ENCODE results near the gene CKM.

Gene CKM

GRCh38 chr19:45355910-45356309, 33.2 kb upstream of the CKM start:
- no peak overlapping the region for H3K9ac ChIP-seq (ENCODE audit: low read length)
- H3K36me3 ChIP-seq (ENCODE audit: control insufficient read depth, low read depth, low read length) = peaks cover 73% of the 10 kb centered on the region
- H3K4me1 ChIP-seq (ENCODE audit: control insufficient read depth, low read depth, low read length) = no peaks in the 10 kb centered on the region
- no peaks in the 10 kb centered on the region for H3K27me3 ChIP-seq (ENCODE audit: control insufficient read depth, insufficient read depth, low read length)
- no peaks in the 10 kb centered on the region for H3K9me3 ChIP-seq (ENCODE audit: control insufficient read depth, low read depth, low read length)
- H3K4me3 ChIP-seq (ENCODE audit: low read length) = no peak overlapping the region
- H3K27ac ChIP-seq (ENCODE audit: low read length) = no peak overlapping the region

GRCh38 chr19:45355402-45355801, 32.7 kb upstream of the CKM start:
- H3K27ac ChIP-seq (ENCODE audit: low read length) = no peak overlapping the region
- H3K4me1 ChIP-seq (ENCODE audit: control insufficient read depth, low read depth, low read length) = no peaks in the 10 kb centered on the region
- no peak overlapping the region for H3K9ac ChIP-seq (ENCODE audit: low read length)
- H3K36me3 ChIP-seq (ENCODE audit: control insufficient read depth, low read depth, low read length) = peaks cover 77% of the 10 kb centered on the region
- no peaks in the 10 kb centered on the region for H3K27me3 ChIP-seq (ENCODE audit: control insufficient read depth, insufficient read depth, low read length)
- H3K9me3 ChIP-seq (ENCODE audit: control insufficient read depth, low read depth, low read length) = no peaks in the 10 kb centered on the region
- no peak overlapping the region for H3K4me3 ChIP-seq (ENCODE audit: low read length)

GRCh38 chr19:45354241-45354842, 31.7 kb upstream of the CKM start:
- H3K36me3 ChIP-seq (ENCODE audit: control insufficient read depth, low read depth, low read length) = peaks cover 81% of the 10 kb centered on the region

GRCh38 chr19:45352914-45353796, 30.5 kb upstream of the CKM start:
- no peaks in the 10 kb centered on the region for H3K4me1 ChIP-seq (ENCODE audit: control insufficient read depth, low read depth, low read length)
- H3K27ac ChIP-seq (ENCODE audit: low read length) = no peak overlapping the region
- no peaks in the 10 kb centered on the region for H3K27me3 ChIP-seq (ENCODE audit: control insufficient read depth, insufficient read depth, low read length)
- H3K4me3 ChIP-seq (ENCODE audit: low read length) = no peak overlapping the region
- peaks cover 75% of the 10 kb centered on the region for H3K36me3 ChIP-seq (ENCODE audit: control insufficient read depth, low read depth, low read length)
- no peaks in the 10 kb centered on the region for H3K9me3 ChIP-seq (ENCODE audit: control insufficient read depth, low read depth, low read length)
- no peak overlapping the region for H3K9ac ChIP-seq (ENCODE audit: low read length)

More at GRCh38 chr19:45354241-45354842, 31.7 kb upstream of the CKM start:
- Histone ChIP-seq H3K9me3 (ENCODE audit: control insufficient read depth, low read depth, low read length) (no peaks in the 10 kb centered on the region), H3K4me1 (ENCODE audit: control insufficient read depth, low read depth, low read length) (no peaks in the 10 kb centered on the region), H3K4me3 (ENCODE audit: low read length) (no peak overlapping the region), H3K27ac (ENCODE audit: low read length) (no peak overlapping the region), H3K27me3 (ENCODE audit: control insufficient read depth, insufficient read depth, low read length) (no peaks in the 10 kb centered on the region), H3K9ac (ENCODE audit: low read length) (no peak overlapping the region)

- H3K27ac ChIP-seq (ENCODE audit: low read length) = no peak overlapping the region
- H3K36me3 ChIP-seq (ENCODE audit: control insufficient read depth, low read depth, low read length) = peaks cover 71% of the 10 kb centered on the region
- H3K4me1 ChIP-seq (ENCODE audit: control insufficient read depth, low read depth, low read length) = no peaks in the 10 kb centered on the region
- no peaks in the 10 kb centered on the region for H3K9me3 ChIP-seq (ENCODE audit: control insufficient read depth, low read depth, low read length)
- H3K4me3 ChIP-seq (ENCODE audit: low read length) = no peak overlapping the region
- H3K9ac ChIP-seq (ENCODE audit: low read length) = no peak overlapping the region
- no peaks in the 10 kb centered on the region for H3K27me3 ChIP-seq (ENCODE audit: control insufficient read depth, insufficient read depth, low read length)
Observed at GRCh38 chr19:45352471-45352870, 29.8 kb upstream of the CKM start.

GRCh38 chr19:45352062-45352461, 29.4 kb upstream of the CKM start:
- H3K9me3 ChIP-seq (ENCODE audit: control insufficient read depth, low read depth, low read length) = no peaks in the 10 kb centered on the region
- H3K4me1 ChIP-seq (ENCODE audit: control insufficient read depth, low read depth, low read length) = no peaks in the 10 kb centered on the region
- no peaks in the 10 kb centered on the region for H3K27me3 ChIP-seq (ENCODE audit: control insufficient read depth, insufficient read depth, low read length)
- peaks cover 67% of the 10 kb centered on the region for H3K36me3 ChIP-seq (ENCODE audit: control insufficient read depth, low read depth, low read length)
- H3K4me3 ChIP-seq (ENCODE audit: low read length) = no peak overlapping the region
- no peak overlapping the region for H3K9ac ChIP-seq (ENCODE audit: low read length)
- H3K27ac ChIP-seq (ENCODE audit: low read length) = no peak overlapping the region

GRCh38 chr19:45351401-45351952, 28.8 kb upstream of the CKM start:
- Histone ChIP-seq H3K36me3 (ENCODE audit: control insufficient read depth, low read depth, low read length) (peaks cover 61% of the 10 kb centered on the region), H3K4me1 (ENCODE audit: control insufficient read depth, low read depth, low read length) (no peaks in the 10 kb centered on the region), H3K9me3 (ENCODE audit: control insufficient read depth, low read depth, low read length) (no peaks in the 10 kb centered on the region), H3K4me3 (ENCODE audit: low read length) (no peak overlapping the region), H3K27me3 (ENCODE audit: control insufficient read depth, insufficient read depth, low read length) (no peaks in the 10 kb centered on the region), H3K27ac (ENCODE audit: low read length) (no peak overlapping the region), H3K9ac (ENCODE audit: low read length) (no peak overlapping the region)

- Histone ChIP-seq H3K27me3 (ENCODE audit: control insufficient read depth, insufficient read depth, low read length) (no peaks in the 10 kb centered on the region), H3K9ac (ENCODE audit: low read length) (no peak overlapping the region), H3K9me3 (ENCODE audit: control insufficient read depth, low read depth, low read length) (no peaks in the 10 kb centered on the region), H3K36me3 (ENCODE audit: control insufficient read depth, low read depth, low read length) (peaks cover 55% of the 10 kb centered on the region), H3K27ac (ENCODE audit: low read length) (no peak overlapping the region), H3K4me1 (ENCODE audit: control insufficient read depth, low read depth, low read length) (no peaks in the 10 kb centered on the region), H3K4me3 (ENCODE audit: low read length) (no peak overlapping the region)
Observed at GRCh38 chr19:45350477-45351058, 27.9 kb upstream of the CKM start.

GRCh38 chr19:45349430-45349941, 26.8 kb upstream of the CKM start:
- Histone ChIP-seq H3K9ac (ENCODE audit: low read length) (no peak overlapping the region), H3K9me3 (ENCODE audit: control insufficient read depth, low read depth, low read length) (no peaks in the 10 kb centered on the region), H3K27ac (ENCODE audit: low read length) (no peak overlapping the region), H3K27me3 (ENCODE audit: control insufficient read depth, insufficient read depth, low read length) (no peaks in the 10 kb centered on the region), H3K4me3 (ENCODE audit: low read length) (no peak overlapping the region), H3K36me3 (ENCODE audit: control insufficient read depth, low read depth, low read length) (peaks cover 46% of the 10 kb centered on the region), H3K4me1 (ENCODE audit: control insufficient read depth, low read depth, low read length) (no peaks in the 10 kb centered on the region)

- H3K4me1 ChIP-seq (ENCODE audit: control insufficient read depth, low read depth, low read length) = no peaks in the 10 kb centered on the region
- H3K27ac ChIP-seq (ENCODE audit: low read length) = no peak overlapping the region
- H3K9ac ChIP-seq (ENCODE audit: low read length) = no peak overlapping the region
- peaks cover 42% of the 10 kb centered on the region for H3K36me3 ChIP-seq (ENCODE audit: control insufficient read depth, low read depth, low read length)
- H3K4me3 ChIP-seq (ENCODE audit: low read length) = no peak overlapping the region
- no peaks in the 10 kb centered on the region for H3K9me3 ChIP-seq (ENCODE audit: control insufficient read depth, low read depth, low read length)
- no peaks in the 10 kb centered on the region for H3K27me3 ChIP-seq (ENCODE audit: control insufficient read depth, insufficient read depth, low read length)
Observed at GRCh38 chr19:45349126-45349415, 26.4 kb upstream of the CKM start.

GRCh38 chr19:45348367-45349125, 25.9 kb upstream of the CKM start:
- no peak overlapping the region for H3K4me3 ChIP-seq (ENCODE audit: low read length)
- no peaks in the 10 kb centered on the region for H3K9me3 ChIP-seq (ENCODE audit: control insufficient read depth, low read depth, low read length)
- no peaks in the 10 kb centered on the region for H3K27me3 ChIP-seq (ENCODE audit: control insufficient read depth, insufficient read depth, low read length)
- H3K9ac ChIP-seq (ENCODE audit: low read length) = no peak overlapping the region
- H3K4me1 ChIP-seq (ENCODE audit: control insufficient read depth, low read depth, low read length) = no peaks in the 10 kb centered on the region
- H3K27ac ChIP-seq (ENCODE audit: low read length) = no peak overlapping the region
- H3K36me3 ChIP-seq (ENCODE audit: control insufficient read depth, low read depth, low read length) = peaks cover 37% of the 10 kb centered on the region
